H1 (cell line): ENCODE results near the gene AKAP9. TPM values are rescaled to one million over a fixed set of nuclear protein-coding genes. Genes with fewer than 3 reads are reported as not detected.

Experiments
- CTCF ChIA-PET: fragments of 300-600 bp; sonication (Branson Sonifier 250); formaldehyde crosslinking; loops from one replicate; lab custom pipeline; 2021; ENCODE audit not compliant: partially characterized antibody; lab: Charles Lee
- POLR2A ChIA-PET: fragments of 300-600 bp; sonication (Branson Sonifier 250); formaldehyde crosslinking; loops from one replicate; lab custom pipeline; 2021; ENCODE audit warnings: inconsistent platforms; ENCODE audit not compliant: partially characterized antibody; lab: Charles Lee
- DNase-seq, 2 experiments: peaks; one replicate each; pipeline versions ENCODE4 v3.0.0 to v3.0.0-alpha.2; 2010 to 2022; ENCODE audit warnings: low spot score in 2 of 2, low read depth in 1 of 2, mixed read lengths in 1 of 2
- FAIRE-seq: peaks from 2 replicates; lab custom pipeline; 2011; peaks lifted over from hg19 to GRCh38; lab: Jason Lieb, UNC
- H2AFZ ChIP-seq: 2 replicates; pipeline ENCODE4 v1.8.1; 2012; ENCODE audit warnings: low read length, inconsistent platforms
- H2AK5ac ChIP-seq: 2 replicates; pipeline ENCODE4 v1.6.1; 2013; ENCODE audit warnings: low read depth, low read length
- H2BK120ac ChIP-seq: replicated peaks from 2 replicates; pipeline ENCODE3; 2013; ENCODE audit warnings: low read depth, low read length, inconsistent platforms
- H2BK12ac ChIP-seq: 2 replicates; pipeline ENCODE4 v1.6.1; 2013; ENCODE audit warnings: low read depth, low read length
- H2BK15ac ChIP-seq: 2 replicates; pipeline ENCODE4 v1.6.1; 2013; ENCODE audit warnings: low read length
- H2BK20ac ChIP-seq: 2 replicates; pipeline ENCODE4 v1.6.1; 2013; ENCODE audit warnings: low read length
- H2BK5ac ChIP-seq: 2 replicates; pipeline ENCODE4 v1.6.1; 2013; ENCODE audit warnings: low read depth, low read length
- H3K14ac ChIP-seq: 2 replicates; pipeline ENCODE4 v1.6.1; 2013; ENCODE audit warnings: inconsistent platforms; ENCODE audit not compliant: insufficient read length
- H3K18ac ChIP-seq: 2 replicates; pipeline ENCODE4 v1.6.1; 2013; ENCODE audit warnings: low read length; ENCODE audit errors: extremely low read depth
- H3K23ac ChIP-seq: 2 replicates; pipeline ENCODE4 v1.6.1; 2013; ENCODE audit warnings: inconsistent platforms; ENCODE audit not compliant: insufficient read length
- H3K23me2 ChIP-seq: 2 replicates; pipeline ENCODE4 v1.6.1; 2013; ENCODE audit warnings: low read depth, low read length
- H3K27ac ChIP-seq: 2 replicates; pipeline ENCODE4 v1.6.1; 2011; ENCODE audit warnings: low read depth, low read length, inconsistent platforms
- H3K27me3 ChIP-seq, 4 experiments: replicated peaks in 1 of 4; 1 replicate in 1 of 4; 2 replicates in 3 of 4; pipeline versions ENCODE4 v1.6.1 to v1.8.1; 2011 to 2013; ENCODE audit warnings: low read length in 3 of 4, mild to moderate bottlenecking in 3 of 4, inconsistent platforms in 2 of 4, mixed read lengths in 2 of 4, moderate library complexity in 1 of 4; ENCODE audit not compliant: control insufficient read depth in 3 of 4, insufficient read depth in 3 of 4; ENCODE audit errors: extremely low read depth in 1 of 4
- H3K36me3 ChIP-seq, 4 experiments: 2 replicates each; pipeline versions ENCODE4 v1.6.1 to v1.8.1; 2011 to 2013; ENCODE audit warnings: mild to moderate bottlenecking in 4 of 4, low read length in 3 of 4, moderate library complexity in 2 of 4, control low read depth in 1 of 4, inconsistent platforms in 1 of 4; ENCODE audit not compliant: insufficient read depth in 4 of 4, control insufficient read depth in 2 of 4
- H3K4ac ChIP-seq: replicated peaks from 2 replicates; pipeline ENCODE3; 2013; ENCODE audit warnings: low read length, low read depth, mixed read lengths, inconsistent platforms; ENCODE audit not compliant: insufficient read length
- H3K4me1 ChIP-seq, 4 experiments: replicated peaks in 1 of 4; 1 replicate in 1 of 4; 2 replicates in 3 of 4; pipeline versions ENCODE4 v1.6.1 to v1.8.1; 2011 to 2013; ENCODE audit warnings: low read length in 3 of 4, inconsistent platforms in 2 of 4, mixed read lengths in 1 of 4; ENCODE audit not compliant: insufficient read depth in 4 of 4, control insufficient read depth in 3 of 4
- H3K4me2 ChIP-seq, 2 experiments: 2 replicates each; pipeline versions ENCODE4 v1.6.1 to v1.8.1; 2011 to 2013; ENCODE audit warnings: low read depth in 2 of 2, low read length in 2 of 2, control low read depth in 1 of 2, inconsistent platforms in 1 of 2, mild to moderate bottlenecking in 1 of 2; ENCODE audit not compliant: insufficient read depth in 1 of 2
- H3K4me3 ChIP-seq, 4 experiments: fragments of 200-600, 300-600 bp in 1 of 4; sonication (generic), shearing (Covaris generic), sonication (Bioruptor Twin) in 1 of 4; 2 replicates each; pipeline versions ENCODE4 v1.5.1 to v1.8.1; 2011 to 2016; ENCODE audit warnings: low read length in 4 of 4, low read depth in 3 of 4, control low read depth in 2 of 4, inconsistent platforms in 2 of 4, mild to moderate bottlenecking in 2 of 4, mixed read lengths in 1 of 4, moderate library complexity in 1 of 4; ENCODE audit not compliant: insufficient read depth in 2 of 4; ENCODE audit errors: extremely low read depth in 1 of 4
- H3K56ac ChIP-seq: replicated peaks from 2 replicates; pipeline ENCODE3; 2013; ENCODE audit warnings: low read depth, mild to moderate bottlenecking, mixed read lengths, low read length, inconsistent platforms; ENCODE audit not compliant: insufficient read length
- H3K79me1 ChIP-seq: 2 replicates; pipeline ENCODE4 v1.6.1; 2013; ENCODE audit warnings: low read depth, low read length, control low read depth
- H3K79me2 ChIP-seq, 2 experiments: 2 replicates each; pipeline versions ENCODE4 v1.6.1 to v1.8.1; 2012 to 2013; ENCODE audit warnings: low read length in 2 of 2, mild to moderate bottlenecking in 2 of 2, inconsistent platforms in 1 of 2; ENCODE audit not compliant: insufficient read depth in 2 of 2, control insufficient read depth in 1 of 2
- H3K9ac ChIP-seq, 4 experiments: replicated peaks in 1 of 4; 1 replicate in 1 of 4; 2 replicates in 3 of 4; pipeline versions ENCODE4 v1.6.1 to v1.8.1; 2011 to 2013; ENCODE audit warnings: low read depth in 3 of 4, low read length in 3 of 4, control low read depth in 2 of 4, mild to moderate bottlenecking in 2 of 4, moderate library complexity in 2 of 4, inconsistent platforms in 1 of 4; ENCODE audit errors: extremely low read depth in 1 of 4
- H3K9me3 ChIP-seq, 2 experiments: 2 replicates each; pipeline versions ENCODE4 v1.6.1 to v1.8.1; 2012 to 2013; ENCODE audit warnings: mild to moderate bottlenecking in 2 of 2, moderate library complexity in 2 of 2, control low read depth in 1 of 2, inconsistent platforms in 1 of 2, low read depth in 1 of 2, low read length in 1 of 2, mixed read lengths in 1 of 2; ENCODE audit not compliant: insufficient read depth in 2 of 2
- H4K20me1 ChIP-seq, 2 experiments: replicated peaks in 1 of 2; 2 replicates each; pipeline versions ENCODE3 to v1.8.1; 2011 to 2013; ENCODE audit warnings: inconsistent platforms in 2 of 2, low read length in 2 of 2, mild to moderate bottlenecking in 1 of 2; ENCODE audit not compliant: insufficient read depth in 2 of 2, control insufficient read depth in 1 of 2
- H4K5ac ChIP-seq: 2 replicates; pipeline ENCODE4 v1.6.1; 2013; ENCODE audit warnings: low read length, low read depth, mixed read lengths, inconsistent platforms; ENCODE audit not compliant: insufficient read length
- H4K8ac ChIP-seq: 2 replicates; pipeline ENCODE4 v1.8.0; 2013; ENCODE audit warnings: mild to moderate bottlenecking, moderate library complexity, low read length, inconsistent platforms; ENCODE audit not compliant: insufficient read depth; ENCODE audit errors: extremely low read depth
- H4K91ac ChIP-seq: replicated peaks from 2 replicates; pipeline ENCODE3; 2013; ENCODE audit warnings: low read length, mixed read lengths, inconsistent platforms; ENCODE audit not compliant: insufficient read length
- CREB1 ChIP-seq: IDR thresholded peaks from 2 replicates; pipeline ENCODE4 v1.6.1; 2012; ENCODE audit warnings: inconsistent platforms
- polyA plus RNA-seq, 7 experiments: library from polyadenylated mRNA; depleted of rRNA in 3 of 7; stranded (reverse) in 5 of 7; unstranded in 2 of 7; fragments of >200 nt in 5 of 7; fragments of 200-250 nt in 2 of 7; gene quantifications; 1 replicate in 5 of 7; 2 replicates in 1 of 7; 4 replicates in 1 of 7; pipeline versions ENCODE4 v1.2.1 to v1.2.3, GENCODE V29; 2011 to 2013; ENCODE audit warnings: missing spikeins in 2 of 7, mixed read lengths in 2 of 7
- total RNA-seq: library from RNA; stranded (reverse); fragmentation: NEBNext Ultra II Directional; extraction: Animal tissue kit (Norgen Biotek cat#: 25700); gene quantifications from 2 replicates; pipeline ENCODE4 v1.2.1, GENCODE V29; 2021

The AKAP9 gene
- total and polyA plus RNA-seq, 2 of the 8 experiments (the other 6 are each of a cell fraction or from before 2014, with no cell fraction given) = 6.2 to 26.3 TPM

DNA sequence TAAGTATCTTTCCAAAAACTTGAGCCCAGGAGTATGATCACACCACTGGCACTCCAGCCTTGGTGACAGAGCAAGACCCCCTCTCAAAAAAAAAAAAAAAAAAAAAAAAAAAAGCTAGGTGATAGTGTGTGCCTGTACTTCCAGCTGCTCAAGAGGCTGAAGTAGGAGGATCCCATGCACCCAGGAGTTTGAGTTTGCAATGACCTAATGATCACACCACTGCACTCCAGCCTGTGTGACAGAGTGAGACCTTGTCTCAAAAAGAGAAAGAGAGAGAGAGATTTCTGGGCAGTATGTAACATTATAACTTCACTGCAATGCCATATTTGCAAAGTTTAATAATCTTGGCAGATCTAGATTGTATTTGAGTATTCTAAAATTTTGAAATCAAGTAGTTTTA lies 47.6 kb downstream of the AKAP9 start:
- peaks cover 0 to 3% (median 2%) of the 10 kb centered on the region in 4 experiments; a peak in 1 of 8 replicates for H3K36me3 ChIP-seq
- H3K27me3 ChIP-seq = no peaks in the 10 kb centered on the region
- ChIA-PET POLR2A (interaction anchor here (1.1 kb wide), 1 partner anchor 9 kb away, joined by 3 read pairs; no protein-coding TSS in a partner anchor), CTCF (no interaction called here)
- H3K9me3 ChIP-seq = peaks cover 0 to 2% of the 10 kb centered on the region in 2 experiments; a peak in 1 of 4 replicates
- H3K14ac ChIP-seq = no peak overlapping the region
- H3K4me1 ChIP-seq = no peaks in the 10 kb centered on the region
- H3K18ac ChIP-seq = no peak overlapping the region
- no peak overlapping the region for H4K91ac ChIP-seq
- H3K9ac ChIP-seq = no peak overlapping the region
- H3K27ac ChIP-seq = no peak overlapping the region
- no peak overlapping the region for H3K56ac ChIP-seq
- DNase-seq = no peak
- peaks cover 0 to 2% of the 10 kb centered on the region in 2 experiments for H4K20me1 ChIP-seq
- no peak overlapping the region for H4K8ac ChIP-seq
- FAIRE-seq = no peak
- H2BK20ac ChIP-seq = no peak overlapping the region
- H3K79me1 ChIP-seq = no peaks in the 10 kb centered on the region
- no peak overlapping the region for H2BK120ac ChIP-seq
- H4K5ac ChIP-seq = no peak overlapping the region
- no peak overlapping the region for H3K23ac ChIP-seq
- no peaks in the 10 kb centered on the region for H3K79me2 ChIP-seq
- H3K4ac ChIP-seq = no peak overlapping the region
- H3K4me3 ChIP-seq = no peak overlapping the region
- H2BK5ac ChIP-seq = no peak overlapping the region
- H2AFZ ChIP-seq = no peak overlapping the region
- no peak overlapping the region for H2BK15ac ChIP-seq
- no peak overlapping the region for H3K4me2 ChIP-seq
- no peak overlapping the region for H2BK12ac ChIP-seq
- H2AK5ac ChIP-seq = no peak overlapping the region
- H3K23me2 ChIP-seq = no peaks in the 10 kb centered on the region
- TF ChIP-seq CREB1 = no peak
